HCT116 (cell line): Measurements from ENCODE around the gene F10. TPM values are rescaled to one million over a fixed set of nuclear protein-coding genes. Genes with fewer than 3 reads are reported as not detected.

Source experiments
- ATAC-seq: fragments of 200-7000 bp; cut with Tn5 transposase; 2 replicates; pipeline ENCODE4 v1.9.1; 2020; ENCODE audit warnings: mild to moderate bottlenecking, moderate library complexity
- BruUV-seq: library from RNA; stranded (reverse); fragments of 400-500 nt; replicated peaks from 2 replicates; lab custom pipeline; 2021; lab: Mats Ljungman, UMichigan
- CTCF ChIA-PET: fragments of 300-600 bp; sonication (Branson Sonifier 250); formaldehyde crosslinking; loops from one replicate; lab custom pipeline; 2021; ENCODE audit warnings: antibody characterized with exemption; lab: Charles Lee
- POLR2A ChIA-PET: fragments of 300-600, 350-600 bp; sonication (Branson Sonifier 250); formaldehyde crosslinking; loops from one replicate; lab custom pipeline; 2021; ENCODE audit warnings: antibody characterized with exemption; lab: Charles Lee
- RAD21 ChIA-PET, 2 experiments: fragments of 300-600 bp; sonication (Branson Sonifier 250); formaldehyde crosslinking; loops; one replicate each; lab custom pipeline; 2023; ENCODE audit warnings: low total read pairs in 2 of 2; ENCODE audit not compliant: uncharacterized antibody in 2 of 2, unreplicated experiment in 2 of 2, low non-redundant PET in 1 of 2; lab: Charles Lee
- DNase-seq: peaks from one replicate; pipeline ENCODE4 v3.0.0-alpha.2; 2010; ENCODE audit warnings: low read depth, low spot score
- H2AFZ ChIP-seq: fragments of 200-600 bp; shearing (Covaris generic), sonication (generic); 2 replicates; pipeline ENCODE4 v1.6.1; 2017; ENCODE audit warnings: low read depth, mixed run types, mixed read lengths, antibody characterized with exemption, low read length; ENCODE audit not compliant: poor library complexity, severe bottlenecking
- H3K27ac ChIP-seq: 2 replicates; pipeline ENCODE4 v1.5.1; 2012; ENCODE audit warnings: low read depth, low read length
- H3K27me3 ChIP-seq: fragments of 200-600 bp; sonication (generic); 2 replicates; pipeline ENCODE4 v1.6.1; 2016; ENCODE audit warnings: mixed run types, low read length, mixed read lengths; ENCODE audit not compliant: insufficient read depth
- H3K36me3 ChIP-seq, 2 experiments: fragments of 200-500 bp in 1 of 2; fragments of 200-600 bp in 1 of 2; sonication (Bioruptor generic) in 1 of 2; sonication (generic) in 1 of 2; 2 replicates each; pipeline versions ENCODE4 v1.5.1 to v1.6.1; 2014 to 2016; ENCODE audit warnings: low read length in 2 of 2, inconsistent platforms in 1 of 2, mixed read lengths in 1 of 2, mixed run types in 1 of 2; ENCODE audit not compliant: insufficient read depth in 2 of 2, control insufficient read depth in 1 of 2
- H3K4me1 ChIP-seq, 2 experiments: fragments of 200-600 bp in 1 of 2; sonication (generic) in 1 of 2; 2 replicates each; pipeline versions ENCODE4 v1.5.1 to v1.6.1; 2012 to 2017; ENCODE audit warnings: low read length in 2 of 2, inconsistent platforms in 1 of 2, mild to moderate bottlenecking in 1 of 2, mixed read lengths in 1 of 2, mixed run types in 1 of 2, moderate library complexity in 1 of 2; ENCODE audit not compliant: insufficient read depth in 2 of 2, control insufficient read depth in 1 of 2
- H3K4me2 ChIP-seq: fragments of 200-600 bp; sonication (generic); 2 replicates; pipeline ENCODE4 v1.6.1; 2017; ENCODE audit warnings: mixed run types, low read length, mixed read lengths
- H3K4me3 ChIP-seq, 2 experiments: fragments of 200-600 bp in 1 of 2; sonication (generic) in 1 of 2; replicated peaks in 1 of 2; 2 replicates each; pipeline ENCODE4 v1.5.1; 2011 to 2016; ENCODE audit warnings: low read length in 2 of 2, control low read depth in 1 of 2, low read depth in 1 of 2, mild to moderate bottlenecking in 1 of 2, mixed read lengths in 1 of 2, mixed run types in 1 of 2
- H3K79me2 ChIP-seq: fragments of 200-600 bp; sonication (generic); 2 replicates; pipeline ENCODE4 v1.6.1; 2017; ENCODE audit warnings: mild to moderate bottlenecking, mixed run types, low read length, moderate library complexity, mixed read lengths; ENCODE audit not compliant: insufficient read depth
- H3K9ac ChIP-seq: fragments of 200-600 bp; sonication (generic); 2 replicates; pipeline ENCODE4 v1.6.1; 2016; ENCODE audit warnings: low read length, mixed read lengths
- H3K9me2 ChIP-seq: fragments of 200-600 bp; sonication (generic), shearing (Covaris generic); 2 replicates; pipeline ENCODE4 v1.6.1; 2017; ENCODE audit warnings: mixed run types, mild to moderate bottlenecking, moderate library complexity; ENCODE audit not compliant: insufficient read depth
- H3K9me3 ChIP-seq, 2 experiments: fragments of 200-500 bp in 1 of 2; fragments of 200-600 bp in 1 of 2; sonication (Bioruptor generic) in 1 of 2; sonication (generic) in 1 of 2; 2 replicates each; pipeline ENCODE4 v1.6.1; 2014 to 2017; ENCODE audit warnings: low read length in 2 of 2, mixed read lengths in 2 of 2, inconsistent platforms in 1 of 2, low read depth in 1 of 2, mild to moderate bottlenecking in 1 of 2, mixed run types in 1 of 2, moderate library complexity in 1 of 2; ENCODE audit not compliant: control insufficient read depth in 1 of 2, insufficient read depth in 1 of 2
- H4K20me1 ChIP-seq: fragments of 200-600 bp; sonication (generic), shearing (Covaris generic); 2 replicates; pipeline ENCODE4 v1.6.1; 2017; ENCODE audit warnings: mixed run types, mild to moderate bottlenecking, moderate library complexity; ENCODE audit not compliant: insufficient read depth
- CEBPB ChIP-seq: IDR thresholded peaks from 2 replicates; pipeline ENCODE4 v1.6.1; 2012; ENCODE audit warnings: low read depth
- EGR1 ChIP-seq: IDR thresholded peaks from 2 replicates; pipeline ENCODE4 v1.6.1; 2012; ENCODE audit warnings: low read depth
- ELF1 ChIP-seq: IDR thresholded peaks from 2 replicates; pipeline ENCODE4 v1.6.1; 2012; ENCODE audit warnings: low read depth, borderline replicate concordance
- EZH2phosphoT487 ChIP-seq: fragments of 200-600 bp; IDR thresholded peaks from 2 replicates; pipeline ENCODE4 v1.6.1; 2018; ENCODE audit warnings: antibody characterized with exemption, borderline replicate concordance
- FOSL1 ChIP-seq: IDR thresholded peaks from 2 replicates; pipeline ENCODE4 v1.6.1; 2012; ENCODE audit warnings: low read depth
- JUND ChIP-seq: IDR thresholded peaks from 2 replicates; pipeline ENCODE4 v1.6.1; 2012
- POLR2A ChIP-seq: IDR thresholded peaks from 2 replicates; pipeline ENCODE4 v1.7.0; 2011; ENCODE audit warnings: borderline replicate concordance; ENCODE audit not compliant: insufficient read depth, insufficient read length; ENCODE audit errors: extremely low read depth
- POLR2AphosphoS5 ChIP-seq: IDR thresholded peaks from 2 replicates; pipeline ENCODE4 v1.6.1; 2011; ENCODE audit warnings: mild to moderate bottlenecking, low read depth, low read length, moderate library complexity
- REST ChIP-seq: IDR thresholded peaks from 2 replicates; pipeline ENCODE4 v1.6.1; 2012; ENCODE audit warnings: low read depth
- SP1 ChIP-seq: IDR thresholded peaks from 2 replicates; pipeline ENCODE4 v1.6.1; 2012; ENCODE audit warnings: low read depth
- ZBTB33 ChIP-seq: IDR thresholded peaks from 2 replicates; pipeline ENCODE4 v1.6.1; 2011; ENCODE audit warnings: mild to moderate bottlenecking, low read length, moderate library complexity; ENCODE audit not compliant: insufficient replicate concordance; ENCODE audit errors: extremely low read depth
- intact Hi-C: fragments of 100-400 bp; cut with micrococcal nuclease; formaldehyde crosslinking; loops from 2 replicates; pipeline ENCODE4 v1.10.0; 2022
- total RNA-seq: library from RNA; stranded (reverse); gene quantifications from one replicate; pipeline ENCODE4 v1.2.1, GENCODE V29; 2021; ENCODE audit not compliant: unreplicated experiment

F10 gene
- total RNA-seq, 1 experiment from 2014 or later, result 4.0 TPM

- CTCF ChIA-PET, result no interaction called here
- no TSS peak for BruUV-seq
- ATAC-seq, result no peak
- H3K79me2 ChIP-seq, result no peaks in the 10 kb centered on the region
- RAD21 ChIA-PET, result no interaction called here
- H3K9me2 ChIP-seq, result no peaks in the 10 kb centered on the region
- POLR2A ChIA-PET, result no interaction called here
- H3K36me3 ChIP-seq, result no peaks in the 10 kb centered on the region
- peaks cover 4 to 14% of the 10 kb centered on the region in 2 experiments; a peak in 3 of 4 replicates for H3K4me1 ChIP-seq
- no peak overlapping the region for H3K4me3 ChIP-seq
- intact Hi-C loops, result no loop called here
- TF ChIP-seq ZBTB33 (no peak), REST (no peak), EZH2phosphoT487 (no peak), CEBPB (no peak), POLR2A (no peak), SP1 (no peak), JUND (no peak), EGR1 (no peak), FOSL1 (no peak), ELF1 (no peak), POLR2AphosphoS5 (no peak)
- no peaks in the 10 kb centered on the region for H3K9me3 ChIP-seq
- DNase-seq, result no peak
- peaks cover 11% of the 10 kb centered on the region; the same call in 1 of the 2 replicates for H3K27me3 ChIP-seq
- H4K20me1 ChIP-seq, result no peaks in the 10 kb centered on the region
- H2AFZ ChIP-seq, result no peak overlapping the region
- no peak overlapping the region for H3K27ac ChIP-seq
- H3K9ac ChIP-seq, result no peak overlapping the region
- H3K4me2 ChIP-seq, result no peak overlapping the region
Measured at GRCh38 chr13:113126265-113127150, 3.9 kb downstream of the F10 start.
